GM12872 (cell line): ENCODE data around the gene ATG12.

Experiments used
- TF ChIP-seq, protein P1 (sequence below): IDR thresholded peaks from 3 replicates; pipeline ENCODE4 v1.5.1; 2011; ENCODE audit warnings: low read depth, mild to moderate bottlenecking, low read length, moderate library complexity; ENCODE audit not compliant: insufficient read depth

ATG12 gene

DNA sequence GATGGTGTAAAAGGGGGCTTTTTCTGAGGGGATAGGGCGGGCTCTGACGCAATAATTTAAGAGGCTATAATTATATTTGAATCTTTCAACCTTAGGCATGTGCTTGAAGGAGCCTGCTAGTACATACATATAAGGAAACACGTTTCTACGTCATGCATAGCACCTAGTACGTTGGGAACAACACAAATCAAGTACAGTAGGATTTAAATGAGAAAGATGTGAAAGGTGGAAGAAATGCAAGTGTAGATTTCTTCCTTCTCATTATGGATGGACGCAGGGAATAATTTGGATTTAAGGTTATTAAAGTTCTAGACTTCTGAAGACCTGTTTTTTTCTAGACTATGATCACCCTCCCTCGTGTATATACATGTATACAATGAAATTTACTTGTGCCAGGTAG is 24.0 kb downstream of the ATG12 start:
- TF ChIP-seq, protein P1, sequence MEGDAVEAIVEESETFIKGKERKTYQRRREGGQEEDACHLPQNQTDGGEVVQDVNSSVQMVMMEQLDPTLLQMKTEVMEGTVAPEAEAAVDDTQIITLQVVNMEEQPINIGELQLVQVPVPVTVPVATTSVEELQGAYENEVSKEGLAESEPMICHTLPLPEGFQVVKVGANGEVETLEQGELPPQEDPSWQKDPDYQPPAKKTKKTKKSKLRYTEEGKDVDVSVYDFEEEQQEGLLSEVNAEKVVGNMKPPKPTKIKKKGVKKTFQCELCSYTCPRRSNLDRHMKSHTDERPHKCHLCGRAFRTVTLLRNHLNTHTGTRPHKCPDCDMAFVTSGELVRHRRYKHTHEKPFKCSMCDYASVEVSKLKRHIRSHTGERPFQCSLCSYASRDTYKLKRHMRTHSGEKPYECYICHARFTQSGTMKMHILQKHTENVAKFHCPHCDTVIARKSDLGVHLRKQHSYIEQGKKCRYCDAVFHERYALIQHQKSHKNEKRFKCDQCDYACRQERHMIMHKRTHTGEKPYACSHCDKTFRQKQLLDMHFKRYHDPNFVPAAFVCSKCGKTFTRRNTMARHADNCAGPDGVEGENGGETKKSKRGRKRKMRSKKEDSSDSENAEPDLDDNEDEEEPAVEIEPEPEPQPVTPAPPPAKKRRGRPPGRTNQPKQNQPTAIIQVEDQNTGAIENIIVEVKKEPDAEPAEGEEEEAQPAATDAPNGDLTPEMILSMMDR: no peak

DNA sequence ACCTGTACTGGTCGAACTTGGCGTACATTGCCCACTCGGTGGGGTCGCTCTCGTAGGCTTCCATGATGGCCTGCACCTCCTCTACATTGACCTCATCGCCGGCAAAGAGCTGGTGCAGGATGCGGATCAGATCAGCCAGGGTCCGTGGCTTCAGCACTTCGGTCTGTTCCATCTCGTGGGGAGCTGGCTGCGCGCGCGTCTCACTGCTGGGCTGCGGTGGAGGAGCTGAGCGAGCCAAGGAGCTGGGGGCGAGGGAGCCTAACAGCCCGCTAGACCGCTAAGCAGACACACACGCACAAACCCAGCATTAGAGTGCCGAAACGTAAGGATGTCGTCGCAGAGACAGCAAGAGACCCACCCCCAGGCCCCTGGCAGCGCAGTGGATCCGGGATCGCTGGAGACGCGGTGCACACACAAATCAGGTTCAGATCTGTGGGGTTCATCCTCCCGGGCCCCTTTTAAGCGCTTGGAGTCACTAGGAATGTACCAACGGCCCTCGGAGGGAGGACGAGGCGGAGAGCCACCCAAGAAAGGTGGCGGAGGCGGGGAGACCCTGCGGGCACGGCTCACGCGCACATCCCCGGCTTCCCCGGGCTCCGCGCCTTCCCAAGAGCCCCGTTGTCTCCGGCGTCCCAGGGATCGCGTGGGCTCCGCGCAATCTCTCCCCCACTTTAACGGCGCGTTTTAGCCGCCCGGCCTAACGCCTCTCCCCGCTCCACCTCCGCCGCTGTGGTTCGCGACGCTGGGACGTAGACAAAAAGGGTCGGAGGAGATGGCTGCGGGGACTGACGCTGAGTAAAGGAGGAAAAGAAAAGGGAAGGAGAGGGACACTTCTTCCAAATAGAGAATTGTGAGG is 24.9 kb downstream of the ATG12 start, which contains the start of gene CDO1:
CDO1 (minus strand) TSS at position 434 of the 856 bp plus-strand sequence; CDS start at position 172, 262 bp downstream.
- TF ChIP-seq, protein P1: no peak

DNA sequence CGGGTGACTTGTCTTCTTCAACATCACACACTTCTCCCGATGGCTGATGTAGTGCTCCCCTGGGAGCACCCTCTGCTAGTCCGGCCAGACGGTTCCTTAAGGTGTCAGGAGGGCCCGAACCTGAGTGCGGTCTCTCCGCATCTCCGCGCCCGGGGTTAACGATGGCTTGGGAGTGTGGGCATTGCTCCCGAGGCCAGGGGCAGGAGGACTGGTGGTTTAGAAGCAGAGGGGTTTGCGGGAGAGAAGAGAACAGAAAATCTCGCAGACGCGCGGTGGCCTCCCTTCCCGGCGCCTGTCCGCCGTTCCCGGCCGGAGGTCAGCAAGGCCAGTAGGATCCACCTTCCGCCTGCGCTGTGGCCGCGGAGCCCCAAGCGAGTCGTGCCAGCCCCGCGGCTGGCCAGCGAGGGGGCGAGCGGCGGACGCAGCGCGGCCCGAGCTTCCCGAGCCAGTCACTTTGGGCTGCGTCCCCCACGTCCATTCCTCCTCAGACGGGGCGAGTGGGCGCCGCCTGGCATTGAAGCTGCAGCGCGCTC is 25.6 kb downstream of the ATG12 start:
- TF ChIP-seq, protein P1: no peak

DNA sequence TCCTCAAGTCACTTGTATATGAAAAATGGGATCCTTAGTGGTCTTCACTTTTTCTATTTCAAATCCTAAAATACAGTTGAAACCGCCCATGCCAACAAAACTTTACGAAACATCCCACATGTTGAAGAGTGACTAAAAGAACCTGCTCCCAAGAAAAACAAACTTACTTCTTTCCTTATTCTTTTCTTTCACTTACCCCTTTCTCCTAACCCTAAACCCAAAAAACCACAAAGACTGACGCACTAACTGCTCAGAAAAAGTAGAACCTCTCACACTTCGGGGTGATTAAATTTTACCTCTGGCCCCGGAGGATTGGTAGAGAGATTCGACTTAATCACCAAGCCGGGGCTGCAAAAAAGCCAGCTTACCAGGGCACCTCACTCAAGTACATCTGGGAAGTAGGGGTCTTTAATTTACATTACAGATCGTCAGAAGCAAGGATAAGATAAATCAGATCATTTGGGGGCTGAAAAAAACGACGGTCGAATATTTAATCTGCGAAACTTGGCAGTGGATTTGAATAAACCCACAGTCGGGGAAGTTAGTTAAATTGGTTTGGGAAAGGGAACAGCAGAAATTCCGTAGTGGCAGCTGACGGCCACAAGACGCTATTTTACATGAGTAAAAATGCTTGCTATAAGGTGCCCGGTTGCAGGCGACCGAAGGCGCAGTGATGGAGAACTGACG is 26.2 kb downstream of the ATG12 start:
- TF ChIP-seq, protein P1: no peak

DNA sequence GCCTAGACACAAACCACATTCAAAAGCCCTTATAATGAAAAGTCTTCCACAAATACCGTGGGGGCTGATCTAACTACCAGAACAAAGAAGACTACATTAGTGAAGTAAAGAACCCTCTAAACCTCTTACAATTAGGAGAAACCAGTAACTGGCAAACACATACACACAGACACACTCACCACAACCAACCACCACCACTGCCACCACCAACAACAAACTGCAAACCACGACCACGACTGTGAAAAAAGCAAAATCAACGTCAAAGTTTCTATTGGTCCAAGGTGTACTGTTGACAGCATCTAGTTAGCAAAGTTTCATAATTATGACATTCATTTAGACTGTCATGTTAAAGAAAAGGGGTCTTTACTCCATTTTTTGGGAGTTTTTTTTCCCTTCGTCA is 27.6 kb downstream of the ATG12 start:
- TF ChIP-seq, protein P1: no peak

DNA sequence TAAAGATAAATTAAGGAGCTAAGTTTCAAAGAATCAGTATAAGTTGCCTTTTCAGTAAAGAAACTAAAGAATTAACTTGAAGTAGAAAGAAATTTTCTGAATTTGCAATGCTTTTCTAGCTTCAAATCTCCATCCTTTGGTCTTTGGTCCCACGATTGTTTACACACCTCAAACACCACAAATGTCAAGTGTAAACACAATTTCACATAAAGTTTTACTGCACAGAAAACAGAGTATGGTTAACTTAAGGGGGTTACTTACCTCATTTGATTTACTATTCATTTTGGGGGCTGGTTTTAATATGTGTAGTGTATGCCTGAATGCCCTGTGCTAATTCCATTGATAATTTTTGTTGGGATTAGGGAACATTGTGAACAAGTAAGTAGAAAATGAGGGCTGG is 29.0 kb downstream of the ATG12 start:
- TF ChIP-seq, protein P1: no peak

DNA sequence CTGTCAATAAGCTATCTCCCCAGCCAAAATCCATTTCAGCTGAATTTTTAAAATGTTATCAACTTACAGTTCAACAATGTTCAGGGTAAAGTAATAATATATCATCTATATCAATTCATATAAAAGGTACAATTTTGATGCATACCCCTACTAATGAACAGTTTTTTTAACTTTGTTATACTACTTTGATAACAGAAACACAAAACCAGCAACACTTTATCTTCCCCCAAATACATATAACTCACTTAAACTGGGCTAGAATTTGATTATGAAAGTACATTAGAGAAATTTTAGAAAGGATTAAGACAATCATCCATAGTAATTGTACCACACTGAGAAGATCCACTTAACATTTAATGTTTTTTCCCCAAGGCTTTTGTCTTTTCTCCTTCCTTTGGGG is 30.0 kb downstream of the ATG12 start:
- TF ChIP-seq, protein P1: no peak
